Choroid plexus epithelial cell (primary cell): ENCODE data around the gene BUD31.

Source experiments
- DNase-seq: peaks from one replicate; pipeline ENCODE4 v3.0.0-alpha.2; 2010; ENCODE audit warnings: low read depth
- H3K4me3 ChIP-seq: 2 replicates; pipeline ENCODE4 v1.5.1; 2011; ENCODE audit warnings: low read depth, mild to moderate bottlenecking, control low read depth, low read length, moderate library complexity
- CTCF ChIP-seq: conservative IDR thresholded peaks from 2 replicates; pipeline ENCODE4 v1.5.1; 2011; ENCODE audit warnings: low read depth, mild to moderate bottlenecking, control low read depth, inconsistent platforms, low read length, moderate library complexity

Gene BUD31

GRCh38 chr7:99449326-99449725 lies 40.6 kb downstream of the BUD31 start:
- DNase-seq: no peak
- H3K4me3 ChIP-seq: no peak overlapping the region
- TF ChIP-seq CTCF: no peak

- H3K4me3 ChIP-seq: no peak overlapping the region
- DNase-seq: no peak
Measured at GRCh38 chr7:99451936-99452335, 43.2 kb downstream of the BUD31 start.

GRCh38 chr7:99452541-99452940 lies 43.8 kb downstream of the BUD31 start:
- no peak for TF ChIP-seq CTCF
- no peak overlapping the region for H3K4me3 ChIP-seq
- no peak for DNase-seq

More at GRCh38 chr7:99451936-99452335, 43.2 kb downstream of the BUD31 start:
- TF ChIP-seq CTCF: no peak

GRCh38 chr7:99453105-99453504 lies 44.3 kb downstream of the BUD31 start:
- no peak for DNase-seq
- no peak overlapping the region for H3K4me3 ChIP-seq
- TF ChIP-seq CTCF: no peak

- TF ChIP-seq CTCF: no peak
- no peak overlapping the region for H3K4me3 ChIP-seq
- no peak for DNase-seq
Measured at GRCh38 chr7:99455874-99456273, 47.1 kb downstream of the BUD31 start.

- H3K4me3 ChIP-seq: no peak overlapping the region
- DNase-seq: no peak
- TF ChIP-seq CTCF: no peak
Measured at GRCh38 chr7:99456288-99456687, 47.5 kb downstream of the BUD31 start.

- H3K4me3 ChIP-seq: no peak overlapping the region
- TF ChIP-seq CTCF: no peak
- DNase-seq: no peak
Measured at GRCh38 chr7:99457050-99457649, 48.4 kb downstream of the BUD31 start.
